HG03280 (cell line): ENCODE data around the gene CETN1.
A peak's percentile ranks its signal among the peaks of the same experiment; 100 is the strongest.

Experiments used
- ATAC-seq: cut with Tn5 transposase; IDR thresholded peaks from one replicate; pipeline ENCODE4 v1.9.1; 2021; ENCODE audit warnings: mild to moderate bottlenecking, moderate library complexity; ENCODE audit not compliant: unreplicated experiment

CETN1 gene

GRCh38 chr18:574865-575645 is 5.1 kb upstream of the CETN1 start:
- no peak for ATAC-seq

GRCh38 chr18:576924-577323 is 3.3 kb upstream of the CETN1 start:
- no peak for ATAC-seq

DNA sequence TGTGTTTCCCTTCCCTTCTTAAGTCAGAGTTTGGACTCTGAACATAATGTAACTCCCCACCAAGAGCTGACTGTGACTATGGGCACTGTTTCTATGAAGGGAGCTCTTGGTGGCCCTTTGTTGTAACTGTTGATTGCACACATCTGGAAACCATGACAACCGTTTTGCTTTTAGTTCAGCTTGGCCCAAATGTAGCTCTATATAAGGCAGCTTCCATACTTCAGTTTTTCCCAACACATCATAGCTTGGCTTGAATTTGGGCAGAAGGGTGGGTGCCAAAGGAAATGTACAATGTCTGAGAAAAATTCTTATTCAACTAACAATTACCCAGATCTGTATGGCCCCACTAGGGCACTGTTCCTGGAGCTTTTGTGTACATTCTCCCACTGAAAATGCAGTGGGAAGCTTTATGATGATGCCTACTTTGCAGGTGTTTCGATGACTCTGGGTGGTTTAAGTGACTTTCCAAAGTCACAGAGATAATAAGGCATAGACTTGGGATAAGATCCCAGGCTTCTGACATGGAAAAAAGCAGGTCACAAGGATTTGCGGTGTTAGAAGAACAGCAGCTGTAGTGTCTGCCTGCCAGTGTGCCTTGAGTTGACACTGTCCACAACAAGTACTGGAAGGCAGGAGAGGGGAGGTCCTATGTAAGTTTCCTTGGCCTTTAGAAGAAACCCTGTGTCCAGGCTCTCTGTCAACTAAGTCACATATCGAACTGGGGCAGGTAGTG is 2.4 kb upstream of the CETN1 start:
- ATAC-seq: no peak

GRCh38 chr18:579238-579637 is 942 bp upstream of the CETN1 start:
- no peak for ATAC-seq

- no peak for ATAC-seq
These were observed 916 bp downstream of the CETN1 start for GRCh38 chr18:581096-581495.

DNA sequence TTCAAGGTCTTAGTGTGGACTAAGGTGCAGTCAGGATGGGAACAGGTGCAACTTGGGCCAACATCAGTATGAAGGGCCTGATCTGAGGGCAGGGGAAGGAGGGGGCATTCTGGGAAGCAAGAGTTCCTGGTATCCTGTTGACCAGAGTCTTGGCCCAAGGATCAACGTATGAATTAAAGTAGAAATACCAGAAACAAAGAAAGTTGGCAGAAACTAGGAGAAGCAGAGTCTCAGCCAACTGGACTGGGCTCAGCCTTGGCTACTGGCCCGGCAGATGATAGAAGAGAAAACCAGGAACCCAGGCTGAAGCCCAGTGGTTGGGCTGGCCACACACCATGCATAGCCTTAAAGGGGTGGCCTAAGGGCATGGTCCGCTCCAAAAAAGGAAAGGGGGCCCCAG is 2.3 kb downstream of the CETN1 start:
- ATAC-seq: no peak

GRCh38 chr18:595068-595467 is 14.9 kb downstream of the CETN1 start:
- no peak for ATAC-seq

DNA sequence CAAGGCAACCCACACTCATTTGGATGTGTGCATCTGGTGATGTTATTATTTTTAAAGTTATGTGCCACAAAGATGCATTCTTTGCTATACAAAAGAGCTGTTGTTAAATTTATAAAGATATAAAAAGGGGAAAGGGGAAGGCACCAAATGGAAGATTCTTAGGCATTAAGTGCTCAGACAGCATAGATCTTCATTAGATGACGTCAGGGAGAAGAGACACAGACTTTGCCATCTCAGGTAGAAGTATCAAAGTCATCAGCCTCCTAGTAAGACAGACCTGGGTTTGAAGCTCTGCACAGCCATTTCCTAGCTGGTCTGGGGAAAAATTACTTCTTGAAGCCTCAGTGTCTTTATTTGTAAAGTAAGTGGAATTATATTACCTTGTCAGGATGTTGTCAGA is 15.4 kb downstream of the CETN1 start:
- no peak for ATAC-seq

DNA sequence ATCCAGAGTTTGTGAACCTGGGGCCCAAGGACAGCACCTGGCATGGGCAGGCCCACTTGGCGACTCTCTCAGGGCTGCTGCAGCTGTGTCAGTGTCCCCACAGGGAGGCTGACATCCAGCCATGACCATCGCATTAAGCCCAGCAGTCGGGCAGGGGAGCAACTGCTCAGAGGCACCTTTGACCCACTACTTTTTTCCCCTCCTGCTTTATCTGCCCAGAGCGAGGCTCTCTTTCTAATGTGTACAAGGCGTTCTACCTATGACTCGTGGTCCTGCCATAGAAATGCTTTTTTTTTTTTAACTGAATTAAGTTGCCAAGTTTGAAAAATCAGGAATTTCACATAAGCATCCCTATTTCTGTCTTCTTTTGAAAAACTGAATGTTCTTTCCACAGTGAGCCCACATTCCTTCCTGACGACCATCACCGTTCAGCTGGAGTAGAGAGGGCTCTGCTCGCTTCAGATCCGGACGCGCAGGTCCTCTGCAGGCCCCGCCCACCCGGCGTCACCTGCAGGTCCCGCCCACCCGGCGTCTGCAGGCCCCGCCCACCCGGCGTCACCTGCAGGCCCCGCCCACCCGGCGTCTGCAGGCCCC is 16.2 kb downstream of the CETN1 start:
- ATAC-seq: peak; percentile 67

DNA sequence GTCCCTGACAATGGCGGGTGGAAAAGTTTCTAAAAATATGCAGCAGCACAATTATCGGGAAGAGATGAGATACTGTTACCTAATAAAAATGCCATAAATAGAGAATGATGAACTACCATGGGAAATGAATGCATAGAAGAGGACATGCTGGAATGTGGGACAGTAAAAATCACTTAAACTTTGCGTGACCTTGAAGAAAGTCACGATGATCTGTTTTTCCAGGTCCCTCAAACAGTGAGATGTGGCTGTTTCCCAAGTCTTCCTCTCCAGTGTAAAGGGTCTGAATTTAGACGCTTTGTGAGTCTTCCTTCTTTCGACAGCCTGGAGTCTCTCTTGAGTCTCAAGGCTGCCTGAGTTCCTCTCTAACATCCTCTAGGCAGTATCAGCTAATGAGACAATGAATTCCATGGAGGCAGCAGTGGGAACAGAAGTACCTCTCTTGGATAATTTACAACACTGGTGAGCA is 18.0 kb downstream of the CETN1 start:
- ATAC-seq: no peak

GRCh38 chr18:600107-600506 is 19.9 kb downstream of the CETN1 start:
- ATAC-seq: no peak

GRCh38 chr18:604771-605170 is 24.6 kb downstream of the CETN1 start:
- no peak for ATAC-seq

GRCh38 chr18:607930-608329 is 27.8 kb downstream of the CETN1 start:
- no peak for ATAC-seq

- ATAC-seq: no peak
These were observed 30.2 kb downstream of the CETN1 start for GRCh38 chr18:610214-610928.

DNA sequence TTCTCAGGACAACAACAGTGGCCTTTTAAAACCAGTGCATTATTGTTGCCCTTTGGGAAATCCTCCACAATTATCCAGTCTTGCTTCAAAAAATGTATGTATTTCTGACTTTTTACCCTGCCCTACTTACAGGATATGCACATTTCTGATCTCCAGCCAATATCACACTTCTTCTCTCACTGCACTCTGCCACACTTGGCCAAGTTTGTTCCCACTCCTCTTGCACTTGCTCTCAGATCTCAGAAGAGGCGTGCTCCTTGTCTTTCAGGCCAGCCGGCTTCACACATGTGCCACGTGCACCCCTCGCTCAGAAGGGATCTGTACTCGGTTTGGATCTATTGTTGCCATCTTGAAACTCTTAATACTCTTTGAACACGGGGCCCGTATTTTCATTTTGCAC is 32.0 kb downstream of the CETN1 start:
- no peak for ATAC-seq

GRCh38 chr18:614193-614592 is 34.0 kb downstream of the CETN1 start:
- no peak for ATAC-seq

- no peak for ATAC-seq
These were observed 34.9 kb downstream of the CETN1 start for GRCh38 chr18:615092-615521.

DNA sequence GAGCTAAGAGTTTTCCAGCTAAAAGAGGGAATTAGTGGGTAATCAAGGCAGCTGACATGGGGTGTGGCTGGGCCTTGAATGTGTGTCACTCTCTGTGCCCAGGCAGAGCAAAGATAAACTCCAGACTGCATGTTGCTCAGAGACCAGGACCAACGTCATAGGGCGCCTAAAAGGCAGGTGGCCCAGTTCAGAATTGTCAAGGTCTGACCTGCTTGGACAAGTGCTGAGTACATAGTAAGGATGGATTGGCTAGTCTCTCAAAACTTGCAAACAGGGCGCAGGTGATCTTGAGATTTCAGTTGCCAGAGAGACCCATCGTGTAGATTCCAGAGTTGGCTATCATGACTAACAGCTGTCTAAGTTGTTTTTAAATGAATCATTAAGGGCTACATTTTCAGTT is 35.6 kb downstream of the CETN1 start:
- ATAC-seq: no peak

- ATAC-seq: no peak
These were observed 36.3 kb downstream of the CETN1 start for GRCh38 chr18:616380-616995.

DNA sequence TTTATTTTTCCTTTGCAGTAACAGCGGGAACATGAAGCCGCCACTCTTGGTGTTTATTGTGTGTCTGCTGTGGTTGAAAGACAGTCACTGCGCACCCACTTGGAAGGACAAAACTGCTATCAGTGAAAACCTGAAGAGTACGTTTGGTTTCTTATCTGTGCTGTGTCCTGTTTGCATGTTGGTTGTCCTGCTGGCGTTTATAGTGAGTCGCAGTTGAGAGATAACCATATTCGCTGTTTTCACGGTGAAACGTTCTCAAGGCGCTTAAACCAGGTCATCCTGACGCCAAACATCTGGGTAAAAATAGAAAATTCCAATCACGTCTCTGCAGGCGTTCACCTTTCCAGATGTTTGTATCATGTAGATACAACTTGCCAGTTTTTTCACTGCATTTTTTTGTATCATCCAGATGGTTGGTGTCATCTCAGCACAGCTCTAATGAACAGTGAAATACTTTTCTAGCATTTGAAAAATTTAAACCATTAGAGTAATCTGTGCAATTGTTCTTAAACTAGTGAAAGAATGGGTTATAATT is 37.9 kb downstream of the CETN1 start:
- ATAC-seq: no peak

DNA sequence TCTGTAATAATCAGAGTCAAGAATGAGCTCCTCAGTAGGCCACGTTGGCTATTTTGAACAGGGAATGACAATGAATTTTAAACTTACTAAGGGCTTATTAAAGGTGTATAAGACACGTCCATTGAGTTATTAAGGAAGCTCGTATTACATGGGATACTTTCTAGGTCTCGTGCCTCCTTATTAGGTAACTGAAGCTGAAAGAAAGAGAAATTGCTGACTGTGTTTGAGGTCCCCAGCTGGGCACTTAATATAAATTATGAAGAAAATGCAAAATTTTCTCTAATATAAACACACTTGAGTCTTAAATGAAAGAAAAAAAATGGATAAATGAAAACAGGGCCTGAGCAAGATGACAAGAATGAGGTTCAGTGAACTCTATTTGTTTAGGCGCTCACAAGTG is 38.4 kb downstream of the CETN1 start:
- no peak for ATAC-seq
